ENCODE measurements around the gene ATG2A. TPM values are rescaled to one million over a fixed set of nuclear protein-coding genes. Genes with fewer than 3 reads are reported as not detected.

Gene ATG2A
- polyA plus RNA-seq, 4 donors = 12.9 to 26.0 (median 15.6) TPM

Other genes with a start within 250 kb of the ATG2A start
- gene NRXN2, start 194.0 kb downstream of the ATG2A start, polyA plus RNA-seq (ENCODE audit: insufficient read length in 4 of 4) = 10 to 100 TPM; 15.1 to 55.2 (median 18.8) TPM
- 1 to 10 TPM; 4.1 to 7.7 (median 6.3) TPM for gene RASGRP2, start 173.1 kb downstream of the ATG2A start, polyA plus RNA-seq (ENCODE audit: insufficient read length in 4 of 4)
- 10 to 100 TPM in 1 of 4 donors, 1 to 10 TPM in 3; 1.3 to 11.9 (median 2.4) TPM for gene PYGM, start 157.2 kb downstream of the ATG2A start, polyA plus RNA-seq (ENCODE audit: insufficient read length in 4 of 4)
- 100 to 1,000 TPM; 299 to 439 (median 376) TPM for gene SF1, start 138.7 kb downstream of the ATG2A start, polyA plus RNA-seq (ENCODE audit: insufficient read length in 4 of 4)
- 10 to 100 TPM; 12.9 to 27.7 (median 18.1) TPM for gene MAP4K2, start 114.0 kb downstream of the ATG2A start, polyA plus RNA-seq (ENCODE audit: insufficient read length in 4 of 4)
- 10 to 100 TPM; 31.4 to 50.8 (median 36.5) TPM for gene MEN1, start 106.7 kb downstream of the ATG2A start, polyA plus RNA-seq (ENCODE audit: insufficient read length in 4 of 4)
- gene CDC42BPG, start 72.6 kb downstream of the ATG2A start, polyA plus RNA-seq (ENCODE audit: insufficient read length in 4 of 4) = 1 to 10 TPM in 3 of 4 donors, under 1 TPM in 1; 0.97 to 10.0 (median 4.9) TPM
- 10 to 100 TPM; 48.7 to 68.8 (median 58.5) TPM for gene EHD1, start 38.6 kb downstream of the ATG2A start, polyA plus RNA-seq (ENCODE audit: insufficient read length in 4 of 4)
- gene PPP2R5B, start 7.5 kb upstream of the ATG2A start, polyA plus RNA-seq (ENCODE audit: insufficient read length in 4 of 4) = 10 to 100 TPM; 13.2 to 20.8 (median 17.4) TPM
- 1 to 10 TPM; 1.6 to 3.5 (median 2.4) TPM for gene GPHA2, start 18.7 kb upstream of the ATG2A start, polyA plus RNA-seq (ENCODE audit: insufficient read length in 4 of 4)
- 1 to 10 TPM in 1 of 4 donors, under 1 TPM in 2, not detected in 1; 0.53 to 1.3 (median 0.92) TPM for gene MAJIN, start 54.9 kb upstream of the ATG2A start, polyA plus RNA-seq (ENCODE audit: insufficient read length in 4 of 4)
- gene BATF2, start 79.8 kb upstream of the ATG2A start, polyA plus RNA-seq (ENCODE audit: insufficient read length in 4 of 4) = 1 to 10 TPM; 2.3 to 2.9 (median 2.6) TPM
- gene ARL2, start 97.0 kb upstream of the ATG2A start, polyA plus RNA-seq (ENCODE audit: insufficient read length in 4 of 4) = 10 to 100 TPM; 54.6 to 74.5 (median 63.5) TPM
- gene SNX15, start 110.2 kb upstream of the ATG2A start, polyA plus RNA-seq (ENCODE audit: insufficient read length in 4 of 4) = 10 to 100 TPM; 25.3 to 32.4 (median 28.6) TPM
- 10 to 100 TPM; 10.6 to 19.5 (median 11.3) TPM for gene SAC3D1, start 124.0 kb upstream of the ATG2A start, polyA plus RNA-seq (ENCODE audit: insufficient read length in 4 of 4)
- gene NAALADL1, start 141.3 kb upstream of the ATG2A start, polyA plus RNA-seq (ENCODE audit: insufficient read length in 4 of 4) = 10 to 100 TPM; 11.6 to 28.5 (median 12.6) TPM
- gene CDCA5, start 166.8 kb upstream of the ATG2A start, polyA plus RNA-seq (ENCODE audit: insufficient read length in 4 of 4) = 10 to 100 TPM; 15.7 to 20.1 (median 18.0) TPM
- gene ZFPL1, start 167.0 kb upstream of the ATG2A start, polyA plus RNA-seq (ENCODE audit: insufficient read length in 4 of 4) = 10 to 100 TPM; 26.2 to 36.5 (median 31.0) TPM
- 100 to 1,000 TPM in 2 of 4 donors, 10 to 100 TPM in 2; 87.3 to 152 (median 103) TPM for gene VPS51, start 179.0 kb upstream of the ATG2A start, polyA plus RNA-seq (ENCODE audit: insufficient read length in 4 of 4)
- gene TM7SF2, start 194.7 kb upstream of the ATG2A start, polyA plus RNA-seq (ENCODE audit: insufficient read length in 4 of 4) = 10 to 100 TPM; 17.7 to 97.1 (median 70.3) TPM
- 10 to 100 TPM in 1 of 4 donors, 1 to 10 TPM in 3; 3.8 to 11.1 (median 5.9) TPM for gene ZNHIT2, start 200.5 kb upstream of the ATG2A start, polyA plus RNA-seq (ENCODE audit: insufficient read length in 4 of 4)
- gene FAU, start 204.9 kb upstream of the ATG2A start, polyA plus RNA-seq (ENCODE audit: insufficient read length in 4 of 4) = 100 to 1,000 TPM; 557 to 830 (median 587) TPM
- gene MRPL49, start 205.1 kb upstream of the ATG2A start, polyA plus RNA-seq (ENCODE audit: insufficient read length in 4 of 4) = 10 to 100 TPM; 36.9 to 59.1 (median 56.3) TPM
- 10 to 100 TPM; 44.0 to 62.7 (median 55.2) TPM for gene SYVN1, start 217.3 kb upstream of the ATG2A start, polyA plus RNA-seq (ENCODE audit: insufficient read length in 4 of 4)

All from left renal pelvis (tissue), 4 donors.